HepG2 (cell line): ENCODE results near the gene CD40. TPM values are rescaled to one million over a fixed set of nuclear protein-coding genes. Genes with fewer than 3 reads are reported as not detected.

Experiments used
- ARNT2 ChIP-seq: sonication (generic); formaldehyde crosslinking; IDR thresholded peaks from 2 replicates; pipeline ENCODE4 v1.8.0; 2022; ENCODE audit warnings: mild to moderate bottlenecking, low read depth, missing genetic modification reagents, moderate library complexity
- EEA1 ChIP-seq: sonication (generic); formaldehyde crosslinking; IDR thresholded peaks from 2 replicates; pipeline ENCODE4 v1.5.1; 2020; ENCODE audit warnings: mild to moderate bottlenecking, missing genetic modification reagents, borderline replicate concordance
- ERF ChIP-seq: IDR thresholded peaks from 2 replicates; pipeline ENCODE4 v1.6.1; 2018; ENCODE audit warnings: missing biosample characterization, missing genetic modification reagents
- HOXA3 ChIP-seq: sonication (generic); formaldehyde crosslinking; IDR thresholded peaks from 2 replicates; pipeline ENCODE4 v1.5.0; 2020; ENCODE audit warnings: missing genetic modification reagents
- MAZ ChIP-seq, 2 experiments: sonication (generic) in 1 of 2; formaldehyde crosslinking in 1 of 2; IDR thresholded peaks; 2 replicates each; pipeline versions ENCODE4 v1.5.0 to v1.6.1; 2012 to 2020; ENCODE audit warnings: low read depth in 2 of 2, mild to moderate bottlenecking in 2 of 2, borderline replicate concordance in 1 of 2, improper control_type of control experiment in 1 of 2, low read length in 1 of 2, missing genetic modification reagents in 1 of 2, moderate library complexity in 1 of 2
- MED8 ChIP-seq: sonication (generic); formaldehyde crosslinking; IDR thresholded peaks from 2 replicates; pipeline ENCODE4 v1.8.1; 2023; ENCODE audit warnings: mild to moderate bottlenecking, missing genetic modification reagents; ENCODE audit not compliant: insufficient replicate concordance
- NFIC ChIP-seq: IDR thresholded peaks from 2 replicates; pipeline ENCODE4 v1.6.1; 2012; ENCODE audit warnings: mild to moderate bottlenecking, low read length, inconsistent platforms
- PITX1 ChIP-seq: sonication (generic); formaldehyde crosslinking; IDR thresholded peaks from 2 replicates; pipeline ENCODE4 v1.5.1; 2020; ENCODE audit warnings: mild to moderate bottlenecking, missing genetic modification reagents
- PRPF4 ChIP-seq: fragments of 200-400 bp; formaldehyde crosslinking; IDR thresholded peaks from 2 replicates; pipeline ENCODE4 v1.6.1; 2016; ENCODE audit warnings: low read length, low read depth; ENCODE audit not compliant: poor library complexity, severe bottlenecking
- RFX1 ChIP-seq: fragments of 450-650 bp; IDR thresholded peaks from 2 replicates; pipeline ENCODE4 v1.6.1; 2017
- SIN3B ChIP-seq: fragments of 150-350 bp; IDR thresholded peaks from 2 replicates; pipeline ENCODE4 v1.6.1; 2014; ENCODE audit warnings: low read length
- SMAD9 ChIP-seq: sonication (generic); formaldehyde crosslinking; IDR thresholded peaks from 2 replicates; pipeline ENCODE4 v1.5.1; 2020; ENCODE audit warnings: mild to moderate bottlenecking, missing genetic modification reagents
- SMYD3 ChIP-seq: sonication (generic); formaldehyde crosslinking; IDR thresholded peaks from 2 replicates; pipeline ENCODE4 v1.8.1; 2023; ENCODE audit warnings: mild to moderate bottlenecking, missing genetic modification reagents
- YY1 ChIP-seq: IDR thresholded peaks from 2 replicates; pipeline ENCODE4 v1.6.1; 2011; ENCODE audit warnings: low read length, low read depth, moderate library complexity, mild to moderate bottlenecking; ENCODE audit not compliant: insufficient read depth, insufficient replicate concordance
- ZC3H13 ChIP-seq: sonication (generic); formaldehyde crosslinking; IDR thresholded peaks from 2 replicates; pipeline ENCODE4 v1.8.1; 2023; ENCODE audit warnings: mild to moderate bottlenecking, missing genetic modification reagents, moderate library complexity
- ZKSCAN8 ChIP-seq: IDR thresholded peaks from 2 replicates; pipeline ENCODE4 v1.6.1; 2016; ENCODE audit warnings: borderline replicate concordance, missing genetic modification reagents, missing compliant biosample characterization
- ZNF225 ChIP-seq: sonication (generic); formaldehyde crosslinking; IDR thresholded peaks from 2 replicates; pipeline ENCODE4 v1.4.0; 2020; ENCODE audit warnings: mild to moderate bottlenecking, missing genetic modification reagents
- ZNF510 ChIP-seq: sonication (generic); formaldehyde crosslinking; IDR thresholded peaks from 2 replicates; pipeline ENCODE4 v1.4.0; 2020; ENCODE audit warnings: low read depth, mild to moderate bottlenecking, missing genetic modification reagents
- polyA plus RNA-seq, 8 experiments: library from polyadenylated mRNA; depleted of rRNA in 3 of 8; stranded (reverse) in 7 of 8; unstranded in 1 of 8; fragments of >200 nt; fragmentation: Illumina TruSeq in 4 of 8; extraction: Trizol in 4 of 8; gene quantifications; 2 replicates each; pipeline versions ENCODE4 v1.2.1 to v1.2.3, GENCODE V29; 2011 to 2016; ENCODE audit warnings: low read depth in 4 of 8, missing spikeins in 1 of 8, mixed read lengths in 1 of 8; ENCODE audit not compliant: insufficient read depth in 1 of 8
- total RNA-seq, 5 experiments: library from RNA; depleted of rRNA; stranded (reverse); fragments of >200 nt; fragmentation: Illumina TruSeq; extraction: Trizol; gene quantifications; 2 replicates each; pipeline ENCODE4 v1.2.3, GENCODE V29; 2016; ENCODE audit warnings: low read depth in 1 of 5
- TF ChIP-seq, protein P1 (sequence below): sonication (generic); formaldehyde crosslinking; IDR thresholded peaks from 2 replicates; pipeline ENCODE4 v1.8.0; 2022; ENCODE audit warnings: missing genetic modification reagents, mild to moderate bottlenecking, moderate library complexity, borderline replicate concordance
- TF ChIP-seq, protein P2 (sequence below): sonication (generic); formaldehyde crosslinking; IDR thresholded peaks from 2 replicates; pipeline ENCODE4 v1.5.0; 2020; ENCODE audit warnings: mild to moderate bottlenecking, missing genetic modification reagents, borderline replicate concordance
- TF ChIP-seq, protein P3 (sequence below): sonication (generic); formaldehyde crosslinking; conservative IDR thresholded peaks from 2 replicates; pipeline ENCODE4 v1.8.0; 2022; ENCODE audit warnings: low read depth, missing genetic modification reagents

Gene CD40
- total and polyA plus RNA-seq, 2 of the 13 experiments (the other 11 are each of a cell fraction or from before 2014, with no cell fraction given), result 4.6 to 13.4 TPM

DNA sequence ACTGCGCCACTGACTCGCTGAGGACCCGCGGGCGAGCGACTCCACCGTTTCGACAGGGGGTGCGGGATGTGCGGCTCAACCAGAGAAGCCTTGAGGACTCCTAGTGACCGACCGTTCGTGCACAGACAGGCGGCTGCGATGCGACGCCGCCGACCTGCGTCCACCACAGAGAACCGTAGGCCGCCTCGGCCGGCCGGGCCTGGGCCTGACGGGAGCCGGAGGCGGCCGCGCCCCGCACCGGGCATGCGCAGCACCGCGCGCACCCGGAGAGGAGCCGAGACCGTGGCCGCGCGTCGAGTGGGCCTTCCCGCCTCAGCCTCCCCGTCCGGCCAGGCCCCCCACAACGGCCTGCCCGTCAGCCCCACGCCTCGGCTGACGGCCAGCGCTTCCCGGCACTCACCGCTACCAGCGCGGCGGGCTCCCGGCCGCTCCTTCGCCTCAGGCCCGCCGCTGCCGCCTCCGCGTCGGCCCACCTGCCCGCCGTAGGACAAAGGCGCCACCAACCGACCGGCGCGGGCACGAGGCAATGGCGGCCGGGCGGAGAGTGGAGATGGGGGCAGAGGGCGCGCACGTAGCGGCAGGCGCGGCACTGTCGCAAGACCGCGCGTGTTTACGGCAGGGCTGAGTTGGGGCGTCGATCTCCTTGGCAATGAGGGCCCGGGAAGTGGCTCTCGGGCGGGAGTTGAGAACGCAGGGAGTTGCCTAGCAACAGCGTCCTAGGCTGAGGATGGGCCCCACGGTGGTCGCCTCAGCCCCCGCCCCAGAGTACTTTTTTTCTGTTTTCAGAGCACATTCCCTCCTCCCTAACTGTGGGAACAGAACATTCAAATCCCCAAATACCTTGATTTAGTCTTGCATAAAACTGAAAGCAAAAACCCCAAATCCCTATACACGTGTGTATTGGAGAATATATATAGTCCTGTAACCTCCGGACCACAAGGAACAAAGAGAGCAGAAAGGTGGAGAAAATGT lies 28.4 kb upstream of the CD40 start, which contains the start of gene NCOA5 (continued):
- TF ChIP-seq SMAD9 (CRISPR knock-in tag) (no peak), PRPF4 (no peak), ZNF510 (peak; percentile 37; the same call in 1 of the 2 replicates), MED8 (CRISPR knock-in tag) (peak; percentile 75), NFIC (no peak), RFX1 (peak; percentile 99), YY1 (peak; percentile 99), ZKSCAN8 (CRISPR knock-in tag) (peak; percentile 89; the same call in 1 of the 2 replicates), SIN3B (no peak), MAZ (IDR thresholded peaks at IDR 0.05; ENCODE audit: borderline replicate concordance, low read depth, low read length) (peak; percentile 98), MAZ (CRISPR knock-in tag; IDR thresholded peaks at IDR 0.05; ENCODE audit: low read depth) (peak; percentile 100), EEA1 (CRISPR knock-in tag) (peak; percentile 86; the same call in 1 of the 2 replicates), SMYD3 (CRISPR knock-in tag) (peak; percentile 93), ARNT2 (CRISPR knock-in tag) (peak; percentile 98), HOXA3 (CRISPR knock-in tag) (peak; percentile 99), ERF (peak; percentile 97), ZC3H13 (CRISPR knock-in tag) (peak; percentile 92), PITX1 (CRISPR knock-in tag) (peak; percentile 82), ZNF225 (CRISPR knock-in tag) (peak; percentile 96)
- TF ChIP-seq, protein P1, sequence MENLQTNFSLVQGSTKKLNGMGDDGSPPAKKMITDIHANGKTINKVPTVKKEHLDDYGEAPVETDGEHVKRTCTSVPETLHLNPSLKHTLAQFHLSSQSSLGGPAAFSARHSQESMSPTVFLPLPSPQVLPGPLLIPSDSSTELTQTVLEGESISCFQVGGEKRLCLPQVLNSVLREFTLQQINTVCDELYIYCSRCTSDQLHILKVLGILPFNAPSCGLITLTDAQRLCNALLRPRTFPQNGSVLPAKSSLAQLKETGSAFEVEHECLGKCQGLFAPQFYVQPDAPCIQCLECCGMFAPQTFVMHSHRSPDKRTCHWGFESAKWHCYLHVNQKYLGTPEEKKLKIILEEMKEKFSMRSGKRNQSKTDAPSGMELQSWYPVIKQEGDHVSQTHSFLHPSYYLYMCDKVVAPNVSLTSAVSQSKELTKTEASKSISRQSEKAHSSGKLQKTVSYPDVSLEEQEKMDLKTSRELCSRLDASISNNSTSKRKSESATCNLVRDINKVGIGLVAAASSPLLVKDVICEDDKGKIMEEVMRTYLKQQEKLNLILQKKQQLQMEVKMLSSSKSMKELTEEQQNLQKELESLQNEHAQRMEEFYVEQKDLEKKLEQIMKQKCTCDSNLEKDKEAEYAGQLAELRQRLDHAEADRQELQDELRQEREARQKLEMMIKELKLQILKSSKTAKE (CRISPR knock-in tag), result no peak
- TF ChIP-seq, protein P2, sequence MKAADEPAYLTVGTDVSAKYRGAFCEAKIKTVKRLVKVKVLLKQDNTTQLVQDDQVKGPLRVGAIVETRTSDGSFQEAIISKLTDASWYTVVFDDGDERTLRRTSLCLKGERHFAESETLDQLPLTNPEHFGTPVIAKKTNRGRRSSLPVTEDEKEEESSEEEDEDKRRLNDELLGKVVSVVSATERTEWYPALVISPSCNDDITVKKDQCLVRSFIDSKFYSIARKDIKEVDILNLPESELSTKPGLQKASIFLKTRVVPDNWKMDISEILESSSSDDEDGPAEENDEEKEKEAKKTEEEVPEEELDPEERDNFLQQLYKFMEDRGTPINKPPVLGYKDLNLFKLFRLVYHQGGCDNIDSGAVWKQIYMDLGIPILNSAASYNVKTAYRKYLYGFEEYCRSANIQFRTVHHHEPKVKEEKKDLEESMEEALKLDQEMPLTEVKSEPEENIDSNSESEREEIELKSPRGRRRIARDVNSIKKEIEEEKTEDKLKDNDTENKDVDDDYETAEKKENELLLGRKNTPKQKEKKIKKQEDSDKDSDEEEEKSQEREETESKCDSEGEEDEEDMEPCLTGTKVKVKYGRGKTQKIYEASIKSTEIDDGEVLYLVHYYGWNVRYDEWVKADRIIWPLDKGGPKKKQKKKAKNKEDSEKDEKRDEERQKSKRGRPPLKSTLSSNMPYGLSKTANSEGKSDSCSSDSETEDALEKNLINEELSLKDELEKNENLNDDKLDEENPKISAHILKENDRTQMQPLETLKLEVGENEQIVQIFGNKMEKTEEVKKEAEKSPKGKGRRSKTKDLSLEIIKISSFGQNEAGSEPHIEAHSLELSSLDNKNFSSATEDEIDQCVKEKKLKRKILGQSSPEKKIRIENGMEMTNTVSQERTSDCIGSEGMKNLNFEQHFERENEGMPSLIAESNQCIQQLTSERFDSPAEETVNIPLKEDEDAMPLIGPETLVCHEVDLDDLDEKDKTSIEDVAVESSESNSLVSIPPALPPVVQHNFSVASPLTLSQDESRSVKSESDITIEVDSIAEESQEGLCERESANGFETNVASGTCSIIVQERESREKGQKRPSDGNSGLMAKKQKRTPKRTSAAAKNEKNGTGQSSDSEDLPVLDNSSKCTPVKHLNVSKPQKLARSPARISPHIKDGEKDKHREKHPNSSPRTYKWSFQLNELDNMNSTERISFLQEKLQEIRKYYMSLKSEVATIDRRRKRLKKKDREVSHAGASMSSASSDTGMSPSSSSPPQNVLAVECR (CRISPR knock-in tag), result peak; percentile 96
- TF ChIP-seq, protein P3, sequence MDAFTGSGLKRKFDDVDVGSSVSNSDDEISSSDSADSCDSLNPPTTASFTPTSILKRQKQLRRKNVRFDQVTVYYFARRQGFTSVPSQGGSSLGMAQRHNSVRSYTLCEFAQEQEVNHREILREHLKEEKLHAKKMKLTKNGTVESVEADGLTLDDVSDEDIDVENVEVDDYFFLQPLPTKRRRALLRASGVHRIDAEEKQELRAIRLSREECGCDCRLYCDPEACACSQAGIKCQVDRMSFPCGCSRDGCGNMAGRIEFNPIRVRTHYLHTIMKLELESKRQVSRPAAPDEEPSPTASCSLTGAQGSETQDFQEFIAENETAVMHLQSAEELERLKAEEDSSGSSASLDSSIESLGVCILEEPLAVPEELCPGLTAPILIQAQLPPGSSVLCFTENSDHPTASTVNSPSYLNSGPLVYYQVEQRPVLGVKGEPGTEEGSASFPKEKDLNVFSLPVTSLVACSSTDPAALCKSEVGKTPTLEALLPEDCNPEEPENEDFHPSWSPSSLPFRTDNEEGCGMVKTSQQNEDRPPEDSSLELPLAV, result 0 out of 2 replicates have a peak, but pooled peaks have one; percentile 11
